ENCODE results near the gene UMAD1.

UMAD1 gene

DNA sequence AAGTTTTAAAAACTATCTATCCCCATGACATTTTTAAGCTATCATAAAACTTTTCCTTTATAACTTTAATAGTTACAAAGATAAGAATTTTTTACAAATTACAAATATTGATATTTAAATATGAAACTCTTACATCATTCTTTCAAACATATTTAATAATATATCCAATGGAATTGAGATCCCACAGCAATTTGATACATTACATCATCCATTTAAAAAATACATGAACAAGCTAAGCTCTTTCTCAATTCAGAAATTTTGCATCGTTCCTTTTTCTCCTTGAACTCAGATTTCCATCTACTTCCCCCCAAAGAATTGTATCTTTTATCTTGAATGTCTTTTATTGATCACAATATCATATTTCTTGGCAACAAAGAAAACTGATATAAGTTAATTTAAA, 209.6 kb downstream of the UMAD1 start:
- TF ChIP-seq, protein P1, sequence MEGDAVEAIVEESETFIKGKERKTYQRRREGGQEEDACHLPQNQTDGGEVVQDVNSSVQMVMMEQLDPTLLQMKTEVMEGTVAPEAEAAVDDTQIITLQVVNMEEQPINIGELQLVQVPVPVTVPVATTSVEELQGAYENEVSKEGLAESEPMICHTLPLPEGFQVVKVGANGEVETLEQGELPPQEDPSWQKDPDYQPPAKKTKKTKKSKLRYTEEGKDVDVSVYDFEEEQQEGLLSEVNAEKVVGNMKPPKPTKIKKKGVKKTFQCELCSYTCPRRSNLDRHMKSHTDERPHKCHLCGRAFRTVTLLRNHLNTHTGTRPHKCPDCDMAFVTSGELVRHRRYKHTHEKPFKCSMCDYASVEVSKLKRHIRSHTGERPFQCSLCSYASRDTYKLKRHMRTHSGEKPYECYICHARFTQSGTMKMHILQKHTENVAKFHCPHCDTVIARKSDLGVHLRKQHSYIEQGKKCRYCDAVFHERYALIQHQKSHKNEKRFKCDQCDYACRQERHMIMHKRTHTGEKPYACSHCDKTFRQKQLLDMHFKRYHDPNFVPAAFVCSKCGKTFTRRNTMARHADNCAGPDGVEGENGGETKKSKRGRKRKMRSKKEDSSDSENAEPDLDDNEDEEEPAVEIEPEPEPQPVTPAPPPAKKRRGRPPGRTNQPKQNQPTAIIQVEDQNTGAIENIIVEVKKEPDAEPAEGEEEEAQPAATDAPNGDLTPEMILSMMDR (conservative IDR thresholded peaks at IDR 0.05; ENCODE audit: low read depth, low read length), result no peak
- H3K4me3 ChIP-seq (ENCODE audit: low read depth, low read length), result no peak overlapping the region
- no peak for DNase-seq (ENCODE audit: low read depth)

DNA sequence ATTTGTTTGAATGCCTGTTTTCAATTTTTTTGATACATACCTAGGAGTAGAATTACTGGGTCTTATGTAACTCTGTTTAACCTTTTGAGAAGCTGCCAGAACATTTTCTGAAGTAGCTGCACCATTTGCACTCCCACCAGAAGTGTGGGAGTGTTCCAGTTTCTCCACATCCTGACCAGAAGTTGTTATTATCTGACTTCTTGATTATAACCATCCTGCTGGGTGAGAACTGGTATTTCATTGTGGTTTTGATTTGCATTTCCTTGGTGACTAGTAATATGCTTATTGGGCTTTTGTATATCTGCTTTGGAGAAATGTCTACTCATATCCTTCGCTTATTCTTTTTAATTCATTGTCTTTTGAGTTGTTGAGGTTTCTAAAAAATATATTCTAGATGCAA, 210.8 kb downstream of the UMAD1 start:
- no peak overlapping the region for H3K4me3 ChIP-seq (ENCODE audit: low read depth, low read length)
- TF ChIP-seq, protein P1 (conservative IDR thresholded peaks at IDR 0.05; ENCODE audit: low read depth, low read length), result no peak
- peak; percentile 81 for DNase-seq (ENCODE audit: low read depth)

DNA sequence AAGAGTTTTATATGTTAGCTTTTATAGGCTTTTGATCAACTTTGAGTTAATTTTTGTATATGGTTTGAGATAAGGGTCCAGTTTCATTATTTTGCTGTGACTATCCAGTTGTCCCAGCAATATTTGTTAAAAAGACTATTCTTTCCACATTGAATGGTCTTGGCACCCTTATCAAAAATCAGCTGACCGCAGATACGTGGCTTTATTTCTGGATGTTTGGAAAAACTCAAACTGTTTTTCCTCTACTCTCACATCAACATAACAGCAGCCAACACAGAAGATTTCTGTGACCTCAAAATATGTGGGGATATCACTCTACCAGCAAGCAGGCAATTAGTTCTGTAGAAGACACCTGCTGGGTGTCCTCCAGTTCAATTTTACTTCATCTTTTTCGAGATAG, 211.4 kb downstream of the UMAD1 start:
- TF ChIP-seq, protein P1 (conservative IDR thresholded peaks at IDR 0.05; ENCODE audit: low read depth, low read length), result no peak
- H3K4me3 ChIP-seq (ENCODE audit: low read depth, low read length), result no peak overlapping the region
- no peak for DNase-seq (ENCODE audit: low read depth)

DNA sequence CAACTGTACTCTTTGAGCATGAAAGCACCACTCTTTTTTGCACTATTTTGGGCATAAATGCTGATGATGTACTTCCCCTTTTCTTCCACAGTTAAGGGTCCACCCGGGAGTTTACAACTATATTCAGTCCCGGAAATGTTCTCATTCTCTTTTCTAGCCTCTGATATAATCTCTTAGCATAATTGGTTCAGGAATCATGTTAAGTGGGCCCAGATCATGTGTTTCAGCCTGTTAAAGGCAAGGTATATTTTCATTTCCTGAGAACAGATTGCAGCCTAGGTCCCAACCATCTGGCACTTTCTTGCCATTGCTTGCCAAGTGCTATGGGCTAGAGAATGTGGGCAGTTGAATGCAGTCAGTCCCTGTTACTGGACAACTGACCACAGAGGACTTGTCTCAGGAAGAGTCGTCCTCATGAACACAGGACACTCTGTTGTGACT, 216.6 kb downstream of the UMAD1 start:
- TF ChIP-seq, protein P1 (conservative IDR thresholded peaks at IDR 0.05; ENCODE audit: low read depth, low read length), result no peak
- H3K4me3 ChIP-seq (ENCODE audit: low read depth, low read length), result no peak overlapping the region
- no peak for DNase-seq (ENCODE audit: low read depth)

DNA sequence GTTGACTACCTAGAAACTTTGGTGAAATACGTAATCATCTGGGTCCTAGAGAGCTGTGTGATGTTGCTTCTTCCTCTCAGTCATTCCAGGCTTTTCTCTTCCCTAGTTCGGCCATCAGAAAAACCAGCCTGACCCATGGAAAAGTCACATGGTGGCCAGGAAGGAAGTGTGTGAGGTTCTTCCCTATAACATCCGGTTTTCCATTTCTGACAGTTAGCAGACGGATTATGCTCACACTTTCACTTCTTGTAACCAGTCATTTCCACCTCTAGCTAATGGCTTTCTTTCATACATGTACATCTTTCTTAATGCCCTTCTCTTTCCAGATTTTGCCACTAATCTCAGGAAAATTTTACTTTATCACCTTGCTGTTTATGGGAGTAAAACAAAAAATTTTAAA, 218.0 kb downstream of the UMAD1 start:
- no peak overlapping the region for H3K4me3 ChIP-seq (ENCODE audit: low read depth, low read length)
- TF ChIP-seq, protein P1 (conservative IDR thresholded peaks at IDR 0.05; ENCODE audit: low read depth, low read length), result no peak
- DNase-seq (ENCODE audit: low read depth), result no peak

DNA sequence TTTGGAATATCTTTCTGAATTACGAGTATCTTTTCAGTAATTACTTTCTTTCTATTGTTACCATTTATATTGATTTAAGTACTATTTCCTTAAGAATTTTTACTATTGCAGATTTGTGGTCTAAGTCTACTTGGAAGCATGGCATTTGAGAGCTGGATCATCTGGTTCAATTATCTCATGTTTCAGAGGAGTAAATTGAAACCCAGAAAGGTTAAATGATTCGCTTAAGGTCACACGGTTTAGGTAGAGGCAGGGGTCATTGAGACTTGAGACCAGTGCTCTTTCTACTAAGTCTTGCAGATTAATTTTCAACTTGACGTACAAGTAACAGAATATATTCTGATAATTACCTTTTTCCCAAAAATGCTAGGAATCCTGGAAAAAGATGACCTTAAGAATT, 218.9 kb downstream of the UMAD1 start:
- H3K4me3 ChIP-seq (ENCODE audit: low read depth, low read length), result no peak overlapping the region
- TF ChIP-seq, protein P1 (conservative IDR thresholded peaks at IDR 0.05; ENCODE audit: low read depth, low read length), result no peak
- peak; percentile 22 for DNase-seq (ENCODE audit: low read depth)

DNA sequence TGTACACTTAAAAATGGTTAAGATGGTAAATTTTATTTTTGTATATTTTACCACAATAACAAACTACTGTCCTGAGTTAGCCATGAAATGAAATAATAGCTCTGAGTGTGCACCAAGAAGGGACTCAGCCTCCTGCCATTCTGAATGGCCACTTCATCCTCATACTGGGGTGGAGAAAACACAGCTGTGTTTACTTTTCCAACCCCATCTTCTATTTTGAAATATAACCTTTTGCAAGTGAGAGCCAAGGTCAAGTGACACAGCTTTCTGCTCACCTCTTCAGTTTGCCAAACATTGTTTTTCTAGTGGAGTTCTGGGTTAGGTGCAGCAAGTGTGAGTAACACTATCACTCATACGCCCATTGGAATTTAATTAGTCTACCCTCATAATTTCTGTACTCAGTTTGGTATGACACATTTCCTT, 220.7 kb downstream of the UMAD1 start:
- H3K4me3 ChIP-seq (ENCODE audit: low read depth, low read length), result no peak overlapping the region
- TF ChIP-seq, protein P1 (conservative IDR thresholded peaks at IDR 0.05; ENCODE audit: low read depth, low read length), result no peak
- DNase-seq (ENCODE audit: low read depth), result peak; percentile 82

All from choroid plexus epithelial cell (primary cell).